HG02678 (cell line): Measurements from ENCODE around the gene PRKAG2.
"Not testable (repeated sequence)": the region's sequence is repeated elsewhere in the genome, so short reads cannot be mapped to it uniquely, and the experiment has no call there.

Source experiments
- ATAC-seq: cut with Tn5 transposase; IDR thresholded peaks from one replicate; pipeline ENCODE4 v1.9.1; 2021; ENCODE audit warnings: mild to moderate bottlenecking, moderate library complexity; ENCODE audit not compliant: unreplicated experiment

Gene PRKAG2

GRCh38 chr7:151790830-151791620 is 85.9 kb downstream of the PRKAG2 start:
- no peak for ATAC-seq

- ATAC-seq: no peak
Measured at GRCh38 chr7:151790095-151790829, 86.7 kb downstream of the PRKAG2 start.

- no peak for ATAC-seq
Measured at GRCh38 chr7:151789380-151789947, 87.5 kb downstream of the PRKAG2 start.

- ATAC-seq: no peak
Measured at GRCh38 chr7:151787348-151787747, 89.6 kb downstream of the PRKAG2 start.

- no peak for ATAC-seq
Measured at GRCh38 chr7:151786936-151787335, 90.0 kb downstream of the PRKAG2 start.

- no peak for ATAC-seq
Measured at GRCh38 chr7:151786241-151786640, 90.7 kb downstream of the PRKAG2 start.

- no peak for ATAC-seq
Measured at GRCh38 chr7:151785681-151785965, 91.3 kb downstream of the PRKAG2 start.

- ATAC-seq: no peak
Measured at GRCh38 chr7:151784853-151785680, 91.8 kb downstream of the PRKAG2 start.

GRCh38 chr7:151783958-151784575 is 92.8 kb downstream of the PRKAG2 start:
- ATAC-seq: no peak

- ATAC-seq: peak; percentile 80
Measured at GRCh38 chr7:151782598-151783448, 94.1 kb downstream of the PRKAG2 start.

- ATAC-seq: not testable (repeated sequence)
Measured at GRCh38 chr7:151782256-151782597, 94.7 kb downstream of the PRKAG2 start.

GRCh38 chr7:151781161-151781845 is 95.6 kb downstream of the PRKAG2 start:
- no peak for ATAC-seq

- no peak for ATAC-seq
Measured at GRCh38 chr7:151780631-151781030, 96.3 kb downstream of the PRKAG2 start.

GRCh38 chr7:151779678-151780077 is 97.2 kb downstream of the PRKAG2 start:
- no peak for ATAC-seq

- no peak for ATAC-seq
Measured at GRCh38 chr7:151779255-151779654, 97.7 kb downstream of the PRKAG2 start.

GRCh38 chr7:151777908-151778670 is 98.8 kb downstream of the PRKAG2 start:
- ATAC-seq: no peak

GRCh38 chr7:151777495-151777880 is 99.4 kb downstream of the PRKAG2 start:
- ATAC-seq: no peak

- no peak for ATAC-seq
Measured at GRCh38 chr7:151776876-151777494, 99.9 kb downstream of the PRKAG2 start.
